H1 (cell line): ENCODE results near the gene GALK1. TPM values are rescaled to one million over a fixed set of nuclear protein-coding genes. Genes with fewer than 3 reads are reported as not detected.

Experiments used
- ASH2L ChIP-seq: fragments of 200-600, 300-600 bp; sonication (generic); IDR thresholded peaks from one replicate; pipeline ENCODE4 v1.7.1; 2017; ENCODE audit warnings: low read length
- CBX8 ChIP-seq: fragments of 300-800, 300-1000 bp; sonication (generic); IDR thresholded peaks from 2 replicates; pipeline ENCODE4 v1.7.1; 2016; ENCODE audit warnings: low read depth, low read length, borderline replicate concordance
- EP300 ChIP-seq, 2 experiments: IDR thresholded peaks; 1 replicate in 1 of 2; 2 replicates in 1 of 2; pipeline ENCODE4 v1.6.1; 2011 to 2012; ENCODE audit warnings: low read depth in 2 of 2, low read length in 2 of 2, mild to moderate bottlenecking in 2 of 2, borderline replicate concordance in 1 of 2, inconsistent platforms in 1 of 2, moderate library complexity in 1 of 2
- JUND ChIP-seq: IDR thresholded peaks from 2 replicates; pipeline ENCODE4 v1.6.1; 2011; ENCODE audit warnings: mild to moderate bottlenecking, improper control_type of control experiment, low read length
- MAX ChIP-seq: IDR thresholded peaks from 2 replicates; pipeline ENCODE4 v1.6.1; 2012; ENCODE audit warnings: inconsistent platforms
- POLR2AphosphoS5 ChIP-seq: IDR thresholded peaks from 2 replicates; pipeline ENCODE4 v1.6.1; 2011; ENCODE audit warnings: low read depth, low read length
- RXRA ChIP-seq: IDR thresholded peaks from 2 replicates; pipeline ENCODE4 v1.6.1; 2011; ENCODE audit warnings: low read depth, mild to moderate bottlenecking, low read length, moderate library complexity; ENCODE audit not compliant: insufficient read depth
- SRF ChIP-seq: IDR thresholded peaks from 2 replicates; pipeline ENCODE4 v1.6.1; 2011; ENCODE audit warnings: mild to moderate bottlenecking, low read depth, low read length, moderate library complexity
- polyA plus RNA-seq, 7 experiments: library from polyadenylated mRNA; depleted of rRNA in 3 of 7; stranded (reverse) in 5 of 7; unstranded in 2 of 7; fragments of >200 nt in 5 of 7; fragments of 200-250 nt in 2 of 7; gene quantifications; 1 replicate in 5 of 7; 2 replicates in 1 of 7; 4 replicates in 1 of 7; pipeline versions ENCODE4 v1.2.1 to v1.2.3, GENCODE V29; 2011 to 2013; ENCODE audit warnings: missing spikeins in 2 of 7, mixed read lengths in 2 of 7
- total RNA-seq: library from RNA; stranded (reverse); fragmentation: NEBNext Ultra II Directional; extraction: Animal tissue kit (Norgen Biotek cat#: 25700); gene quantifications from 2 replicates; pipeline ENCODE4 v1.2.1, GENCODE V29; 2021

The GALK1 gene
- total and polyA plus RNA-seq, 2 of the 8 experiments (the other 6 are each of a cell fraction or from before 2014, with no cell fraction given): 34.1 to 47.9 TPM

DNA sequence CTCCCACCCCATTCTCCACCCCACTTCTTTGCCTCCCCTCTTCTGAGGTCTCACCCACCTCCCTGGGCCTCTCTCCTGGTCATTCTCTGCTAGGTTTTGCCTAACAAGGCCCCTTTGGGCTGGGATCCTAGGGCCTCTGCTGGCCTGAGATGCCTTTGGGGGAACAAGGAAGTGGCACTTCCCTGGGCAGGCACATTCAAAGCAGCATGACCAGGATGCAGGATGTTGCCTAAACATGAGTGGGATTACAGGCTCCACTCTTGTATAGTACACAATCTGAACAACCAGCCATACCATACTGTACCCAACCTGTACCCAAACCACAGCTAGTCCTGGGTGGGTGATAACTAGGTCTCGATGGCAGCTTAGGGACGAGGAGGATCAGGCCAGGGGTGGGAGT, 9.0 kb downstream of the GALK1 start (continued):
- TF ChIP-seq ASH2L (no peak), CBX8 (no peak), EP300 (IDR thresholded peaks at IDR 0.05; ENCODE audit: borderline replicate concordance in 1 of 2, low read depth in 2 of 2, low read length in 2 of 2) (no peak), POLR2AphosphoS5 (no peak), SRF (no peak), JUND (no peak), RXRA (no peak), MAX (no peak)
- TF ChIP-seq, all 59 proteins: peak for 0
